SK-N-MC (cell line): Measurements from ENCODE around the gene OR10H1.
"Not testable (repeated sequence)": the region's sequence is repeated elsewhere in the genome, so short reads cannot be mapped to it uniquely, and the experiment has no call there.

Source experiments
- DNase-seq: peaks from one replicate; pipeline ENCODE4 v3.0.0-alpha.2; 2011; ENCODE audit warnings: low read depth, low spot score
- H3K27ac ChIP-seq: fragments of 200-600 bp; sonication (generic); 2 replicates; pipeline ENCODE4 v1.5.1; 2016; ENCODE audit warnings: mixed run types
- H3K36me3 ChIP-seq: fragments of 200-600 bp; sonication (generic); 2 replicates; pipeline ENCODE4 v1.6.1; 2017; ENCODE audit warnings: antibody characterized with exemption, low read length, mixed read lengths; ENCODE audit not compliant: insufficient read depth
- H3K4me3 ChIP-seq: fragments of 200-600 bp; sonication (generic); 2 replicates; pipeline ENCODE4 v1.5.1; 2016
- H3K9ac ChIP-seq: fragments of 200-600 bp; sonication (generic); 2 replicates; pipeline ENCODE4 v1.8.0; 2017; ENCODE audit warnings: mixed run types, mixed read lengths; ENCODE audit not compliant: insufficient read length
- H3K9me3 ChIP-seq: fragments of 200-600 bp; sonication (generic); 2 replicates; pipeline ENCODE4 v1.6.1; 2017; ENCODE audit warnings: low read depth, mild to moderate bottlenecking, antibody characterized with exemption, low read length, moderate library complexity, mixed read lengths
- EZH2 ChIP-seq: fragments of 200-600 bp; sonication (generic); IDR thresholded peaks from one replicate; pipeline ENCODE4 v1.6.1; 2017; ENCODE audit warnings: antibody characterized with exemption
- FOXP2 ChIP-seq: optimal IDR thresholded peaks from 2 replicates; pipeline ENCODE3; 2011; ENCODE audit warnings: mild to moderate bottlenecking, moderate library complexity; ENCODE audit not compliant: insufficient read depth; ENCODE audit errors: extremely low read length, control extremely low read depth
- POLR2AphosphoS5 ChIP-seq: IDR thresholded peaks from 2 replicates; pipeline ENCODE4 v1.6.1; 2012; ENCODE audit warnings: mild to moderate bottlenecking, low read depth, low read length, borderline replicate concordance

Gene OR10H1

DNA sequence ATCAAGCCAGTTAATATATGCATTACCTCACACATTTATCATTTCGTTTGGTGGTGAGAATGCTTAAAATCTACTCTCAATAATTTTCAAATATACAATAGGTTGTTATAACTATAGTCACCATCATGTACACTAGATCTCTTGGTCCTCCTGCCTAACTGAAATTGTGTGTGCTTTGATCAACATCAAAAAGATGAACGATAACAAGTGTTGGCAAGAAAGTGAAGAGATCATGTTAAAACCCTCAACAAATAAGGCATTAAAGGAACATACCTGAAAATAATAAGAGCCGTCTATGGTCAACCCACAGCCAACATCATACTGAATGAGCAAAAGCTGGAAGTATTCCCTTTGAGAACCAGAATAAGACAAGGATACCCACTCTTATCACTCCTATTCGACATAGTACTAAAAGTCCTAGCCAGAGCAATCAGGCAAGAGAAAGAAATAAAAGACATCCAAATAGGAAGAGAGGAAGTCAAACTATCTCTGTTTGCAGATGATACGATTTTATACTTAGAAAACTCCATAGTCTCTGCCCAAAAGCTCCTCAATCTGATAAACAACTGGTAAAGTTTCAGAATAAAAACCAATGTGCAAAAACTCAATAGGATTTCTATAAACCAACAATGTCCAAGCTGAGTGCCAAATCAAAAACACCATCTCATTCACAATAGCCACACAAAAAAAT, 27.9 kb upstream of the OR10H1 start:
- Histone ChIP-seq H3K27ac (no peak overlapping the region), H3K4me3 (no peak overlapping the region), H3K9ac (no peak overlapping the region), H3K9me3 (no peaks in the 10 kb centered on the region), H3K36me3 (no peaks in the 10 kb centered on the region)
- no peak for DNase-seq
- no peak for TF ChIP-seq POLR2AphosphoS5
- TF ChIP-seq EZH2: no peak
- TF ChIP-seq FOXP2: no peak

DNA sequence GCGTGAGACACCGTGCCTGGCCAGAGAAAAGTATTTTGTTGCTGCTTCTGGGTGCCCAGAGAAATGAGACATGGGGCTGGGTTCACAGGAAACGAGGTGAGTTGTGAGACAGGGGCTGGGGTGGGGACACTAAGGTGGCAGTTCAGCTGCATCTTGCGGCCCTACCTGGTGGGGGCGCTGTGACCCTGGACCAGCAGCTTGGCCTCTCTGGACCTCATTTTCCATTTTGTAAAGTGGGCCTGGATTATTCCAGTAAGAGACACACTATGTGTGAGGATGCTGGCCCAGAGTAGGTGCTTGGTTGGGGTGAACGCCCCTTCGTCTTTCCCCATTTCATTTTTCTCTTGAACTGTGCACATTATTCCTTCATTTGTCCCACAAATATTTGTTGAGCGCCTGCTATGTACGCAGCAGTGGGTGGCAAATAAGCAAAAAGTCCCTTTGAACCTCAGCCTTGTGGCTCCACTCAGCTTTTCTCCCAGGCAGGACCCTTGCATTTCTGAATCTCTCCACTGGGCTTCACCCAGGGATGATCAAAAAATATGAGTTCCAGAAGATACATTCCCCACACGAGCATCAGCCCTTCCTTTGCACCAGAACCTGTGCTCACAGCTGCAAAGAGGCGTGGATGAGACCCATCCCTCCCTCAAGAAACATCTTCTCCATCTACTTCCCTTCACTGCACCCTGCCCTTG, 26.6 kb upstream of the OR10H1 start:
- TF ChIP-seq FOXP2 (no peak), EZH2 (no peak), POLR2AphosphoS5 (no peak)
- no peaks in the 10 kb centered on the region for H3K36me3 ChIP-seq
- no peak for DNase-seq
- no peaks in the 10 kb centered on the region for H3K9me3 ChIP-seq
- no peak overlapping the region for H3K27ac ChIP-seq
- H3K4me3 ChIP-seq: no peak overlapping the region
- no peak overlapping the region for H3K9ac ChIP-seq

DNA sequence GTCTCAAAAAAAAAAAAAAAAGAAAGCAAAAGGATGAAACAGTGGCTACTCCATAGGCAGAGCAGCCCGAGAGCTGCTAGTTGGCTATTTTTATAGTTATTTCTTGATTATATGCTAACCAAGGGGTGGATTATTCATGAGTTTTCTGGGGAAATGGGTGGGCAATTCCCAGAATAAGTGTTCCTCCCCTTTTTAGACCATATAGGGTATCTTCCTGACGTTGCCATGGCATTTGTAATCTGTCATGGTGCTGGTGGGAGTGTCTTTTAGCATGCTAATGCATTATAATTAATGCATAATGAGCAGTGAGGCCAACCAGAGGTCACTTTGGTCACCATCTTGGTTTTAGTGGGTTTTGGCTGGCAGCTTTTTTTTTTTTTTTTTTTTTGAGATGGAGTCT, 25.4 kb upstream of the OR10H1 start:
- Histone ChIP-seq H3K27ac (no peak overlapping the region), H3K9me3 (no peaks in the 10 kb centered on the region), H3K36me3 (no peaks in the 10 kb centered on the region), H3K4me3 (no peak overlapping the region), H3K9ac (no peak overlapping the region)
- no peak for TF ChIP-seq POLR2AphosphoS5
- DNase-seq: no peak

DNA sequence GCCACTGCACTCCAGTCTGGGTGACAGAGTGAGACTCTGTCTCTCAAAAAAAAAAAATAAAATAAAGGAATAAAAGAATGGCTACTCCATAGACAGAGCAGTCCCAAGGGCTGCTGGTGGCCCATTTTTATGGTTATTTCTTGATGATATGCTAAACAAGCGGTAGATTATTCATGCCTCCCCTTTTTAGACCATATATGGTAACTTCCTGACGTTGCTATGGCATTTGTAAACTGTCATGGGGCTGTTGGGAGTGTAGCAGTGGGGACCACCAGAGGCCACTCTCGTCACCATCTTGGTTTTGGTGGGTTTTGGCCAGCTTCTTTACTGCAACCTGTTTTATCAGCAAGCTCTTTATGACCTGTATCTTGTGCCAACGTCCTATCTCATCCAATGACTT, 24.4 kb upstream of the OR10H1 start:
- H3K36me3 ChIP-seq, H3K9me3 ChIP-seq, H3K4me3 ChIP-seq, DNase-seq, H3K27ac ChIP-seq, H3K9ac ChIP-seq: not testable (repeated sequence)

DNA sequence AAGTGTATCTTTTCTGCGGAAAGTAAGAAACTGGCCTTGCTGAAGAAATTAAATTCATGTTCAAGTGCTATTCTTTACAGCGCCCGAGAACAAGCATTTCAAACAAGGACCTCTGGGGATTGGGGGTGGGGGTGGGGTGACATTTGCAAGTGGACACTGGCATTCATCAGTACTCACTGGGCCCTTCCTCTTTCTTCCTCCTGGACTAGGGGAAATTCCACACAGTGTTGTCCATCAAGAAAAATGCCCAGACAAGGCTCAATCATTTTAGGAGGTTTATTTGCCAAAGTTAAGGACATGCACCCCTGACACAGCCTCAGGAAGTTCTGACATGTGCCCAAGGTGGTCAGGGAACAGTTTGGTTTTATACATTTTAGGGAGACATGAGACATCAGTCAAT, 22.9 kb upstream of the OR10H1 start:
- Histone ChIP-seq H3K9ac (no peak overlapping the region), H3K9me3 (no peaks in the 10 kb centered on the region), H3K27ac (no peak overlapping the region), H3K36me3 (no peaks in the 10 kb centered on the region), H3K4me3 (no peak overlapping the region)
- no peak for DNase-seq
- TF ChIP-seq POLR2AphosphoS5: no peak
- TF ChIP-seq FOXP2: no peak
- TF ChIP-seq EZH2: no peak

DNA sequence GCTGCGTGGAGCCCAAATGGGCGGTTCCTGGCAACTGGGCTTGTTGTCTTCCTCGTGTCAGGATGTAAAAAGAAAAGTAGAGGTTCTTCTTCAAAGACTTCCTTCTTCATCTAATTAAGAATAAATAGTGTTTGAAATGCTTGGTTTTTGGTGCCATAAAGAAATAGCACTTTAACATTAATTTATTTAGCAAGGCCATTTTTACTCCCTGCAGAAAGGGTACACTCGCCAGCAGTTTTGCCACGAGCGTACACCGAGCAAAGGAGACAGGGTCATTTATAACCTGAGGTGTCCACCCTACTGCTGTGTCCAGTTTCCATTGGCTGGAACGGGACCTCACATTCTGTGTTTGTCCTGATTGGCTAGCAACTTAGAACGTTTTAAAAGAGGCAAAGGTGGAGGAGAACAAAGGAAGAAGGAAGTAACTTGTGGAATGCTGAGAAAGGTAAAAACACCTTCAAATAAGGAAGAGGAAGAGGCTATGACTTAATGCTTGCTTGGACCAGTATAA, 21.8 kb upstream of the OR10H1 start:
- no peak overlapping the region for H3K9ac ChIP-seq
- H3K36me3 ChIP-seq: no peaks in the 10 kb centered on the region
- no peaks in the 10 kb centered on the region for H3K9me3 ChIP-seq
- H3K27ac ChIP-seq: no peak overlapping the region
- peak overlapping the region; percentile 78 for H3K4me3 ChIP-seq
- no peak for TF ChIP-seq FOXP2
- no peak for TF ChIP-seq POLR2AphosphoS5
- no peak for TF ChIP-seq EZH2
- DNase-seq: no peak

DNA sequence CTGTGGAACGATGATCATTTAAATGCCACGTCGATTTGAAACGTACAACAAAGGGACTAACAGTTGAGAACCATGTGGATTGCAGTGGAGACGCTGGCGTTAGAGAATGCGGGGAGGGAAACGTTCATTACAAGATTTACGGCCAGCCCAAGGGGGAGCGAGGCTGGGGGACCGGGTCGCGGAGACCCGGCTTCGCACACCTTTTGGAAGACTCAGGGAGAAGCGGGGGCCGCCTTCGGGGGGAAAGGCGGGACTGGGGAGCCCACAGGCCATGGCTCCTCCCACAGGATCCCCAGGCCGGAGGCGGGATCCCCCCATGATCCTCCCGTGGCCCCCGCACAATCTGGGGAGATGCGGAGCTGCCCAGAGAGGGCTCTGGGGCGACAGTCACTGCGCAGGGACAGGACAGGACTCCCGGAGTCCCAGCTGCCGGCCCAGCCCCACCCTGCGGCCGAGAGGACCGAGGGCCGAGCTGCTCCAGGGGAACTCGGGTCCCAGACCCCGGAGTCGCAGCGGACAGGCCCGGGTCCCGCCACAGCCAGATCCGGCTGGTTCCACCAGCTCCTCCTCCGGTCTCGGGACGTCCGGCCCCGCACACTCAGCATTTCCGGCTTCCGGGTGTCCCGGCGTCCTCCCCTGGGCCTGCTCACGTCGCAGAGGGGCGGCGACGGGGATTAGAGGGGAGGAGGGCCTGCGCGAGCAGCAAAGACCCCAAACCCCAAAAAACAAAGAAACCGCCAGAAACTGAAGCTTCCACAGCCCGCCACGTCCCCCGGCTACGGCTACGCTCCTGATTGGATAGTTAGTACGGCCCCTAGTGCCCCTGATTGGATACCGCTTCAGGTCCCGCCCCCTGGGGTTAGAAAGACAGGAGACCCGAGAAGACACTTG, 21.1 kb upstream of the OR10H1 start:
- H3K9ac ChIP-seq: peak overlapping the region; percentile 71
- H3K27ac ChIP-seq: peak overlapping the region; percentile 13; the same call in 1 of the 2 replicates
- no peaks in the 10 kb centered on the region for H3K36me3 ChIP-seq
- TF ChIP-seq EZH2: no peak
- peak; percentile 63; the same call in 1 of the 2 replicates for TF ChIP-seq POLR2AphosphoS5
- no peak for TF ChIP-seq FOXP2
- peak; percentile 53 for DNase-seq
- H3K9me3 ChIP-seq: no peaks in the 10 kb centered on the region
- H3K4me3 ChIP-seq: peak overlapping the region; percentile 78

DNA sequence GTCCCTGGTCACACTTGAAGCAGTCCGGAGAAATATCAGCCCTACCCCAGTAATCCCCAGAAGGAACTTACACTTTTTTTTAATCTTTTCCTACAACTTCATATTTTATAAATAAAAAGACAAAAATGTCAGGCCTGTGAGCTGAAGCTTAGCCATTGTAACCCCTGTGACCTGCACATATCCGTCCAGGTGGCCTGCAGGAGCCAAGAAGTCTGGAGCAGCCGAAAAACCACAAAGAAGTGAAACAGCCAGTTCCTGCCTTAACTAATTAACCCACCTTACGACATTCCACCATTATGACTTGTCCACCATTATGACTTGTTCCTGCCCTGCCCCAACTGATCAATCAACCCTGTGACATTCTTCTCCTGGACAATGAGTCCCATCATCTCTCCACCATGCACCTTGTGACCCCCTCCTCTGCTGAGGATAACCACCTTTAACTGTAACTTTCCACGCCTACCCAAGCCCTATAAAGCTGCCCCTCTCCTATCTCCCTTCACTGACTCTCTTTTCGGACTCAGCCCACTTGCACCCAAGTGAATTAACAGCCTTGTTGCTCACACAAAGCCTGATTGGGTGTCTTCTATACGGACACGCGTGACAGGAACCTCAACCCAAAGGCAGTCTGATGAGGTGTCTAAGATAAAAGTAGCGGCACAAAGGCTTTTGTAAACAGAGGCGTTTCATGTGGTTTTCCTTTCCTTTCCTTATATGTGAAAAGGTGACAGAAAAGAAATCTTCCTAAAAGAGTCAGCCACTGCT, 20.3 kb upstream of the OR10H1 start:
- H3K36me3 ChIP-seq, DNase-seq, H3K9me3 ChIP-seq, H3K27ac ChIP-seq: not testable (repeated sequence)
- Histone ChIP-seq H3K9ac (peak overlapping the region; percentile 71), H3K4me3 (peak overlapping the region; percentile 78)

DNA sequence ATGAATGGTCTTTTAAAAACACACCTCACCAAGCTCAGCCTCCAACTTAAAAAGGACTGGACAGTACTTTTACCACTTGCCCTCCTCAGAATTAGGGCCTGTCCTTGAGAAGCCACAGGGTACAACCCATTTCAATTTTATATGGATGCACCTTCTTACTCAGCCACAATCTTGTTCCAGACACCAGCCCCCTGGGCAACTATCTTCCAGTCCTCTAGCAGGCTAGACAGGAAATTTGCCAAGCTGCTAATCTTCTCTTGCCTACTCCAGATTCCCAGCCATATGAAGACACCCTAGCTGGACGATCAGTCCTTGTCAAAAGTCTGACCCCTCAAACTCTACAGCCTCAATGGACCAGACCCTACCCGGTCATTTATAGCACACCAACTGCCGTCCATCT, 18.8 kb upstream of the OR10H1 start:
- H3K27ac ChIP-seq, DNase-seq, H3K4me3 ChIP-seq, H3K9me3 ChIP-seq, H3K9ac ChIP-seq, H3K36me3 ChIP-seq: not testable (repeated sequence)
